ENCODE data around the gene SUFU.
A peak's percentile ranks its signal among the peaks of the same experiment; 100 is the strongest.

DNA sequence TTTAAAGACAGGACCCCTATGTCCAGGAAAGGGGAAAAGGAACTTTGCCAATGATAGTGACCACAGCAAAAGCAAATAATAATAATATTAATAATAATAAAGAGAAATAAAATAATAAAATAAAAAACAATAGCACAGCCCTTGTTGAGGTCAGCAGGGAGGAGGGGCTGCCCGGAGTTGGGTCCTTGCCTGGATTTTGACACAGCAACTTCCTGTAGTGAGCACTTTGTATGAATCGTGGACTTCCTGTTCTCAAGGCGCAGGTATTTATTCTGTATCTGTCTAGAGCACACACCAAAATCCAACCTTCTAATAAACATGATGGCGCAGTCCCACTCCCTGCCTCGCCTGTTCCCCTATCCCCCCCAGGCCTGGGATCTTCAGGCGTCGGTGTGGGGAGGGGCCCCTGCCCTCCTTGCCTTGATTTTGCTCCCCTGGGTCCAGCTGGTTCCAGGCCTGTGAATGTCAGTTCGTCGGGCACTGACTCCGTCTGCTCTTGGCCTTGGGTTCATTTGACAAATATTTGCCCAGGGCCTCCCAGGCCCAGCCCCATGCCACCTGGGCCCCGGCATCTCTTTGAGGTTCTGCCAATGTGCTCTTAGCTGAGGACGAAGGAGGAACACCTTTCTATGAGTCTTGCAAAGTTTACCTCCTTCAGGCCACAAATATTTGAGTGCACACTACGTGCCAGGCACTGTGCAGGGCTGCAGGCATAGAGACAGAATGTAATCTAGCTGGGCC is 154.4 kb downstream of the SUFU start:
- TF ChIP-seq, protein P1, sequence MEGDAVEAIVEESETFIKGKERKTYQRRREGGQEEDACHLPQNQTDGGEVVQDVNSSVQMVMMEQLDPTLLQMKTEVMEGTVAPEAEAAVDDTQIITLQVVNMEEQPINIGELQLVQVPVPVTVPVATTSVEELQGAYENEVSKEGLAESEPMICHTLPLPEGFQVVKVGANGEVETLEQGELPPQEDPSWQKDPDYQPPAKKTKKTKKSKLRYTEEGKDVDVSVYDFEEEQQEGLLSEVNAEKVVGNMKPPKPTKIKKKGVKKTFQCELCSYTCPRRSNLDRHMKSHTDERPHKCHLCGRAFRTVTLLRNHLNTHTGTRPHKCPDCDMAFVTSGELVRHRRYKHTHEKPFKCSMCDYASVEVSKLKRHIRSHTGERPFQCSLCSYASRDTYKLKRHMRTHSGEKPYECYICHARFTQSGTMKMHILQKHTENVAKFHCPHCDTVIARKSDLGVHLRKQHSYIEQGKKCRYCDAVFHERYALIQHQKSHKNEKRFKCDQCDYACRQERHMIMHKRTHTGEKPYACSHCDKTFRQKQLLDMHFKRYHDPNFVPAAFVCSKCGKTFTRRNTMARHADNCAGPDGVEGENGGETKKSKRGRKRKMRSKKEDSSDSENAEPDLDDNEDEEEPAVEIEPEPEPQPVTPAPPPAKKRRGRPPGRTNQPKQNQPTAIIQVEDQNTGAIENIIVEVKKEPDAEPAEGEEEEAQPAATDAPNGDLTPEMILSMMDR (IDR thresholded peaks at IDR 0.05) = no peak
- peak in 1 of 2 donors; percentile 25 for TF ChIP-seq POLR2AphosphoS5 (IDR thresholded peaks at IDR 0.05; ENCODE audit: insufficient read depth in 1 of 2, low read depth in 1 of 2)

All from vagina (tissue), 2 donors.